SJCRH30 (cell line): ENCODE data around the gene LGALS4. TPM values are rescaled to one million over a fixed set of nuclear protein-coding genes. Genes with fewer than 3 reads are reported as not detected.
A peak's percentile ranks its signal among the peaks of the same experiment; 100 is the strongest.

ENCODE experiments used
- DNase-seq, 2 experiments: peaks; one replicate each; pipeline ENCODE4 v3.0.0-alpha.2; 2015 to 2020
- H3K27ac ChIP-seq: fragments of 250-450 bp; sonication (Bioruptor Pico); 2 replicates; pipeline ENCODE4 v1.5.1; 2020; ENCODE audit warnings: mild to moderate bottlenecking, moderate library complexity
- H3K27me3 ChIP-seq: fragments of 250-450 bp; sonication (Bioruptor Pico); 2 replicates; pipeline ENCODE4 v1.5.1; 2020; ENCODE audit warnings: mild to moderate bottlenecking, moderate library complexity
- H3K36me3 ChIP-seq: fragments of 250-450 bp; sonication (Bioruptor Pico); 2 replicates; pipeline ENCODE4 v1.5.1; 2020; ENCODE audit warnings: mild to moderate bottlenecking, moderate library complexity
- H3K4me1 ChIP-seq: fragments of 250-450 bp; sonication (Bioruptor Pico); 2 replicates; pipeline ENCODE4 v1.5.1; 2020; ENCODE audit warnings: mild to moderate bottlenecking, moderate library complexity
- H3K4me3 ChIP-seq: fragments of 250-450 bp; sonication (Bioruptor Pico); 2 replicates; pipeline ENCODE4 v1.5.1; 2020; ENCODE audit warnings: mild to moderate bottlenecking, moderate library complexity
- H3K9me3 ChIP-seq: fragments of 250-450 bp; sonication (Bioruptor Pico); replicated peaks from 2 replicates; pipeline ENCODE4 v1.5.1; 2020; ENCODE audit warnings: mild to moderate bottlenecking, moderate library complexity
- total RNA-seq: library from RNA; depleted of rRNA; stranded (reverse); fragments of >200 nt; shearing (Covaris generic); gene quantifications from 2 replicates; pipeline ENCODE4 v1.2.3, GENCODE V29; 2014

LGALS4 gene
- total RNA-seq, 1 experiment from 2014 or later, result 0.06 TPM

- no peaks in the 10 kb centered on the region for H3K27me3 ChIP-seq
- H3K4me3 ChIP-seq, result peak overlapping the region; percentile 93
- H3K27ac ChIP-seq, result peak overlapping the region; percentile 90
- peak in 1 of 2 experiments; percentile 30 for DNase-seq
- H3K4me1 ChIP-seq, result peaks cover 7% of the 10 kb centered on the region; the same call in 1 of the 2 replicates
- H3K36me3 ChIP-seq, result peaks cover 54% of the 10 kb centered on the region
- no peaks in the 10 kb centered on the region for H3K9me3 ChIP-seq
Measured at GRCh38 chr19:38848299-38849146, 35.8 kb upstream of the LGALS4 start.

GRCh38 chr19:38846097-38846496 lies 33.4 kb upstream of the LGALS4 start:
- Histone ChIP-seq H3K4me1 (peaks cover 7% of the 10 kb centered on the region; the same call in 1 of the 2 replicates), H3K27ac (no peak overlapping the region), H3K4me3 (no peak overlapping the region), H3K36me3 (peaks cover 79% of the 10 kb centered on the region), H3K9me3 (no peaks in the 10 kb centered on the region), H3K27me3 (no peaks in the 10 kb centered on the region)
- DNase-seq, result no peak

GRCh38 chr19:38845374-38846024 lies 32.8 kb upstream of the LGALS4 start:
- Histone ChIP-seq H3K4me1 (peaks cover 7% of the 10 kb centered on the region; the same call in 1 of the 2 replicates), H3K9me3 (no peaks in the 10 kb centered on the region), H3K27ac (no peak overlapping the region), H3K27me3 (no peaks in the 10 kb centered on the region), H3K4me3 (no peak overlapping the region), H3K36me3 (peaks cover 85% of the 10 kb centered on the region)
- DNase-seq, result peak in 1 of 2 experiments; percentile 45

GRCh38 chr19:38844093-38844686 lies 31.4 kb upstream of the LGALS4 start:
- H3K27ac ChIP-seq, result no peak overlapping the region
- no peak overlapping the region for H3K4me3 ChIP-seq
- peaks cover 7% of the 10 kb centered on the region; the same call in 1 of the 2 replicates for H3K4me1 ChIP-seq
- no peak for DNase-seq
- H3K27me3 ChIP-seq, result no peaks in the 10 kb centered on the region
- no peaks in the 10 kb centered on the region for H3K9me3 ChIP-seq
- H3K36me3 ChIP-seq, result peaks cover 96% of the 10 kb centered on the region

GRCh38 chr19:38843175-38843758 lies 30.5 kb upstream of the LGALS4 start:
- no peaks in the 10 kb centered on the region for H3K27me3 ChIP-seq
- H3K36me3 ChIP-seq, result peaks cover 98% of the 10 kb centered on the region
- DNase-seq, result no peak
- H3K27ac ChIP-seq, result no peak overlapping the region
- H3K9me3 ChIP-seq, result no peaks in the 10 kb centered on the region
- H3K4me3 ChIP-seq, result no peak overlapping the region
- peaks cover 7% of the 10 kb centered on the region; the same call in 1 of the 2 replicates for H3K4me1 ChIP-seq

- Histone ChIP-seq H3K27ac (no peak overlapping the region), H3K9me3 (no peaks in the 10 kb centered on the region), H3K4me1 (peaks cover under 1% of the 10 kb centered on the region; the same call in 1 of the 2 replicates), H3K27me3 (no peaks in the 10 kb centered on the region), H3K36me3 (peaks cover 98% of the 10 kb centered on the region), H3K4me3 (no peak overlapping the region)
- peak in 1 of 2 experiments; percentile 9 for DNase-seq
Measured at GRCh38 chr19:38842439-38843174, 29.9 kb upstream of the LGALS4 start.

GRCh38 chr19:38841787-38842438 lies 29.2 kb upstream of the LGALS4 start:
- Histone ChIP-seq H3K36me3 (peaks cover 98% of the 10 kb centered on the region), H3K9me3 (no peaks in the 10 kb centered on the region), H3K4me3 (no peak overlapping the region), H3K27ac (no peak overlapping the region), H3K4me1 (no peaks in the 10 kb centered on the region), H3K27me3 (no peaks in the 10 kb centered on the region)
- no peak for DNase-seq

GRCh38 chr19:38841180-38841766 lies 28.5 kb upstream of the LGALS4 start:
- Histone ChIP-seq H3K9me3 (no peaks in the 10 kb centered on the region), H3K36me3 (peaks cover 97% of the 10 kb centered on the region), H3K27ac (no peak overlapping the region)

GRCh38 chr19:38840583-38840968 lies 27.8 kb upstream of the LGALS4 start:
- H3K27ac ChIP-seq, result no peak overlapping the region
- no peaks in the 10 kb centered on the region for H3K4me1 ChIP-seq
- peaks cover 96% of the 10 kb centered on the region for H3K36me3 ChIP-seq
- no peak overlapping the region for H3K4me3 ChIP-seq
- DNase-seq, result peak in 1 of 2 experiments; percentile 30
- H3K9me3 ChIP-seq, result no peaks in the 10 kb centered on the region
- no peaks in the 10 kb centered on the region for H3K27me3 ChIP-seq

More at GRCh38 chr19:38841180-38841766, 28.5 kb upstream of the LGALS4 start:
- DNase-seq, result no peak
- no peak overlapping the region for H3K4me3 ChIP-seq
- no peaks in the 10 kb centered on the region for H3K27me3 ChIP-seq
- H3K4me1 ChIP-seq, result no peaks in the 10 kb centered on the region

GRCh38 chr19:38839816-38840582 lies 27.3 kb upstream of the LGALS4 start:
- no peak for DNase-seq
- H3K4me3 ChIP-seq, result no peak overlapping the region
- H3K36me3 ChIP-seq, result peaks cover 94% of the 10 kb centered on the region
- H3K4me1 ChIP-seq, result no peaks in the 10 kb centered on the region
- no peaks in the 10 kb centered on the region for H3K9me3 ChIP-seq
- no peak overlapping the region for H3K27ac ChIP-seq
- H3K27me3 ChIP-seq, result no peaks in the 10 kb centered on the region

- no peaks in the 10 kb centered on the region for H3K9me3 ChIP-seq
- H3K36me3 ChIP-seq, result peaks cover 86% of the 10 kb centered on the region
- DNase-seq, result no peak
- H3K27me3 ChIP-seq, result no peaks in the 10 kb centered on the region
- H3K27ac ChIP-seq, result no peak overlapping the region
- no peaks in the 10 kb centered on the region for H3K4me1 ChIP-seq
- H3K4me3 ChIP-seq, result no peak overlapping the region
Measured at GRCh38 chr19:38838986-38839761, 26.4 kb upstream of the LGALS4 start.

GRCh38 chr19:38838208-38838985 lies 25.7 kb upstream of the LGALS4 start:
- Histone ChIP-seq H3K27ac (no peak overlapping the region), H3K27me3 (no peaks in the 10 kb centered on the region), H3K36me3 (peaks cover 78% of the 10 kb centered on the region), H3K9me3 (no peaks in the 10 kb centered on the region), H3K4me1 (no peaks in the 10 kb centered on the region), H3K4me3 (no peak overlapping the region)
- peak in 1 of 2 experiments; percentile 13 for DNase-seq
